Superior temporal gyrus (tissue), 1 donor: Measurements from ENCODE around the gene PODXL2.

Experiments used
- DNase-seq: peaks from one replicate; pipeline ENCODE4 v3.0.0-alpha.2; 2016; ENCODE audit errors: extremely low spot score

PODXL2 gene

DNA sequence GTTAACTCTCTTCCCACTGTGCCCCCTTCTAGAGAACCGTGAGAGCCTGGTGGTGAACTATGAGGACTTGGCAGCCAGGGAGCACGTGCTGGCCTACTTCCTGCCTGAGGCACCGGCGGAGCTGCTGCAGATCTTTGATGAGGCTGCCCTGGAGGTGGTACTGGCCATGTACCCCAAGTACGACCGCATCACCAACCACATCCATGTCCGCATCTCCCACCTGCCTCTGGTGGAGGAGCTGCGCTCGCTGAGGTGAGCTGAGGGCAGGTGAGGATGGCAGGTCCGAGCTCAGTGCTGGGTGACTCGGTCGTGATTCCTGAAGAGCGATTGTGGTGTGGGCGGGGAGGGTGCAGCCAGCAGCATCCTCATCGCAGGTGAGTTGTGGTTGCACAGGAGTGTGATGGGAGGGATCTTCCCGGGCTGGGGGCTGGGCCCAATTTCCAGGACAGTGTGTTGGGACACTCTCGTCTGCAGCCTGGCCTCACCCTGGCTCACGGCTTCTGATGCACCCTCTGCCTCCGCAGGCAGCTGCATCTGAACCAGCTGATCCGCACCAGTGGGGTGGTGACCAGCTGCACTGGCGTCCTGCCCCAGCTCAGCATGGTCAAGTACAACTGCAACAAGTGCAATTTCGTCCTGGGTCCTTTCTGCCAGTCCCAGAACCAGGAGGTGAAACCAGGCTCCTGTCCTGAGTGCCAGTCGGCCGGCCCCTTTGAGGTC is 22.7 kb upstream of the PODXL2 start:
- DNase-seq = no peak

DNA sequence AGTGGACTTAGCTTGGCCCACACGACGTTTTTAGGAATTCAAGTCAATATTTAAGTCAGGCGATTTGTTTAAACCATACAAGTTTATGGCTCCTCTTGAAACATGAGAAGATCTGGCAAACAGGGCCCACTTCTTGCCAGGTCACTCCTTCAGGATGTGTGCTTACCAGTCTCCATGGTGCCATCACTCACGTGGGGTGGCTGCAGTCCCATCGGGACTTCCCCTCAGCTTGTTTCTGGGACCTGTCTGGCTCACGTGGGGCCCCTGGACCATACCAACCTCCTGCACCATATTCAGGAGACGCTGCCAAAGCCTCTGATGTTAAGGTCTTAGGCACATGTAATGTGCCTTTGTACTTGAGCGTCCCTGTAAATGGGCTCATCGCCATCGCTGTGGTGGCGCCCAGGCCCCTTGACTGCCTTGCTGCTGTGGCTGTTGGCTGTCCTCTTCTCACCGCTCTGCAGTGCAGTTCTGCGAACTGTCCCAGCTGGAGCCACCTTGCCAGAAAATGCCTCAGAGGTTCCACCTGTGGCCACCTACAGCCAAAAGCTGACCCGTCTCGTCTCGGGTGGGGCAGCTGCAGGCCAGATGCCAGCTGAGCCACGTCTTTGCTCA is 21.9 kb upstream of the PODXL2 start:
- DNase-seq = no peak

DNA sequence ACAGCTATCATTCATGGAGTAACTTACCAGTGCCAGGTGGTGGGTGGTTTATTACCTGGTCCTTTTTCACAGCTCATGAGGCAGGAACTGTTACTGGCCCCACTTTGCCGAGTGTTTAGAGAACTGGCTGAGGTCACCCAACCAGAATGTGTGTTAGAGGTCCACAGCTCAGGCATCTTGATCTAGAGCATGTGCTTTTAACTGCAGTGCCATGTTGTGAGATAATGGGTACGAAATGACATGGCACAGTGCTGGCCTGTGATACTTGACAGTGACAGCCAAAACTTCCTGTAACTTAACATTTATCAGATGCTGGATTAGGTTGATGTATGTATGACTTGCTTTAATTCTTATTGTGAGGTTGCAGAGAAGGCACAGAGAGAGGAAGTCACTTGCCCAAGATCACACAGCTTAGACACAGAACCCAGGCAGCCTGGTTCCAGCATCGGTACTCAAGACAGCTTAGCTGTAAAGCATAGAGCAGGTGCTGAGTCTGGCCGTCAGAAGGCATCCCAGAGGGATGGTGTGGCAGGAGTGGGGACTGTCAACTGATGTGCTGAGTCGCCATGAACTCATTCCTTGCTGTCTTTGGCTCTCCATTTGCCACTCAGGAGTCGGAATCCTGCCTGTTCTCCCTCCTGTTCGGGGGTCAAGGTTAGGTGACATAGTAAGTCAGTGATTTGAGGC is 21.2 kb upstream of the PODXL2 start:
- DNase-seq = no peak

DNA sequence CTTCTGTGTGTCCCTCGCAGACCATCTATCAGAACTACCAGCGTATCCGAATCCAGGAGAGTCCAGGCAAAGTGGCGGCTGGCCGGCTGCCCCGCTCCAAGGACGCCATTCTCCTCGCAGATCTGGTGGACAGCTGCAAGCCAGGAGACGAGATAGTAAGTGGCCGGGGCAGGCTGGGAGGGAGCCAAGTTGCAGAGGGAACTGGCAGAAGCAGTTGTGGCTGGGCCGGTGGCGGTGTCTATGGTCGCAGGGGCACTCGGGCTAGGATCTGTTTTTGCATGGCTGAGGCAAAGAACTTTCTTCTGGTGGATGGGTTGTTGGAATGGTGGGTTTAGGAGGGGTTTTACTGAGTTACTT is 20.6 kb upstream of the PODXL2 start:
- DNase-seq = no peak

DNA sequence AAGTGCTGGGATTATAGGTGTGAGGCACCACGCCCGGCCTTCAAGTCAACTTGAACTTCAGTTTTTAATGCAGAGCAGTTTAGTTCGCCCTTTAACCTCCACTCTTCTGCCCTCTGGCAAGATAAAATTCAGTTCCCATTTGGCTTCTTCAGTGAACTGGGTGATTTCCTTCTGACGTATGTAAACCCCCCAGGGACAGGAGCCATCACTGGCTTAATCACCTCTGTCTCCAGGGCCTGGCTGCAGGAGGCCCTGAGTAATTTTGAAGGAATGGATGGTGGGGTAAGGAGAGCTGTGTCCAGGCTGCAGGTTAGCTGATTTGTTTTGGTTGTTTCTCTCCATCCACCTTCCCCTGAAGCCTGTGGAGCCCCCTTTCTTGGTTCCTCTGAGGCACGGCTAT is 18.9 kb upstream of the PODXL2 start:
- no peak for DNase-seq

DNA sequence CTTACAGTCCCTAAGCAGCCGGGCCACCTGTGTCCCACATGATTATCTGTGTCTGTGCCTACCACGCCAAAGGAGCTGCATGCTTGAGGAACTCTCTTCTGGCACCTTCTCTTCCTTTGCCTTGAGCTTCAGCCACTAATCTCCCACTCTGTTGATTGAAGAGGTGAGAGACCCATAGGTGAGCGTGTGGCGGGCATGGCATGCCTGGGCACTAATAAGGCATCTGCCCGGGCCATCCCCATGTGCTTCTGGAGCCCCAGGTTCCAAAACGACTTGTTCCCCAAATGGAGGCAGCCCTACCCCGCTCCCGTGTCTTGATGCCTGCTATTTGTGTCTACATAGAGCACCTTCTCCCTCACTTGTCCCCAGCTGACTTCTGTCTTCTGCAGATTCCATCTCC is 17.7 kb upstream of the PODXL2 start:
- DNase-seq = no peak

DNA sequence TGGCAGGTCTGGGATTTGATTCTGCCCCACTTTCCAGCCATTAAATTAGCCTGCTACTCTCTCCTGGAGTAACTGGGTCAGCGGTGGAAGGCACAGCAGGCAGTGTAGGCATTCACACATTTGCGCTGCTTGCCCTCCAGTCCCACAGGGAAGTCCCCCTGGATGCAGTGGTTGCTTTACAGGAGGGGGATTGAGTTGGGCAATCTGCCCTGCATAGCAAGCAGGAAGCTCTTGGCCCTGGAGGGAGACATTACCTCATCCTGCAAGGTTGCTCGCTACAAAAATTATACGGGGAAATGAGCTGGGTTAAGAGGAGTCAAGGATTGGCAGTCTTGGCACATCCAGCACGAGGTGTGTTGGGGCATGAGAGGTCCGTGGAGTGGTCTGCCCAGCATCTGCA is 16.0 kb upstream of the PODXL2 start:
- no peak for DNase-seq

DNA sequence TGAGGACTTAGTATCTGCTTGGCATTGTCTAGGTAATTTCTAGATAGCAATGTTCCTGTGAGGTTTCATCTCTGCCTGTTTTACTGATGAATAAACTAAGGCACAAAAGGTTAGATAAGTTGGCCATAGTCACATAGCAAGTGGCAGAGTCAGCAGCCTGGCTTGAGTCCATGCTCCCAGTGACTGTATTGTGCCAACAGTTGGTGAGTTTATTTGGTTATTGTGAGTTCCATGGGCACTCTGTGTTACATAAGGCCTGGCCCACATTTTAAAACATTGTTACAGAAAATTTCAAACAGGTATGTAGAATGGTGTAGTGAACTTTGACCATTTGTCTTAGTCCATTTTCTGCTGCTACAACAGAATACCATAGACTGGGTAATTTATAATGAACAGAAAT is 15.6 kb upstream of the PODXL2 start:
- no peak for DNase-seq

DNA sequence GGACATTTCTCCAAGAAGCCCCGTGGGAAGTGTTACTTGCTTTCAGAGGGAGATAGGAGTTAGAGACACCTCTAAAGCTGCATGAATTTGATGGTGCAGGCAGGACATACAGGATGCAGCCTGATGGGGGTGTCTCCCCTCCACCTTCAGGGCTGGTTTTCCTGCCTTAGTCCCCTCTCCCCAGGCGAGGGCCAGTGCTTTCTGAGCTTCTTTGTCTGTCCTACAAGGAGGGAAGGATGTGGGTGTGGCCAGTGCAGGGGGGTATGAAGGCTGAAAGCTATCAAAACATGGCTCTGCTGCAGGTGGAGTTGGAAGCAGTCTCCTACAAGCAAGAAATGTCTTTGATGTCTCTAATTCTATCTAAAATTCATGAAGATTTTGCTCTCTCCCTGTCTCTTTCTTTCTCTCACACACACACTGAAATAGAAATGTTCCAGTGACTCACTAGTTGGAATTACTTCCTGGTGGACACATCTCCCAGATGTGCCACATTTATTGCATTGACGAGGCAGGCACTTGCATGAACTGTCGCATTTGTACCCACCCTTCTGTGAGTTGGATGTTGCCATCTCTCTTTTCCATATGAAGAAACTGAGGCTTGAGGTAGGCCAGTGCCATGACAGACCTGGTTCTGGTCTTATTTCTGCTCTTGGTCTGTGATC is 13.9 kb upstream of the PODXL2 start:
- no peak for DNase-seq

DNA sequence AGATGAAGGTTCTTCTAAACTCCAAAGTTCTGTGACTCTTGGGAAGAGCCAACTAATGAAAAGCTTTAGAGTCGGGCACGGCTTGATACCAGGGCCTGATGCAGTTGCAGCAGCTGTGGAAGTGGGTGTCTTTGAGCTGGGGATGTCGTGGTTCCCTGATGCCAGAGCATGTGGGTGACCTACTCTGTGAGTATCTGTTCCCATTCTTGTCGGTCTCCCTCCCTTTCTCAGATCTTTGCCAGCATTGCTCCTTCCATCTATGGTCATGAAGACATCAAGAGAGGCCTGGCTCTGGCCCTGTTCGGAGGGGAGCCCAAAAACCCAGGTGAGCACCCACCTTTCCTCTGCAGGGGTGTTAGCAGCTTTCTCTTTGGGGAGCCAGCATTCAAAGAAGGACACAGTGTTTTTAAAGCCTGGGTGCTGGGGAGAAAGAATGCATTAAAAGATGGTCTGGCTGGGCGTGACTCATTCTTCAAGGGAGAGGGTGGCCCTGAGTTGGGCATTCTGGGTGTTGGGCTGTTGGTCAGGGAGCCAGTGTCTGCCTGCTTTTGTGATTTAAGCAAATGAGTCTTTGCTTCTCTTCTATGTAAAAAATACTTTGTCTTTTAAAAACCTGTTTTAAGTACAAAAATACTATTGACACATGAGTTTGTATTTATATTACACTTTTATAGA is 13.2 kb upstream of the PODXL2 start:
- no peak for DNase-seq

DNA sequence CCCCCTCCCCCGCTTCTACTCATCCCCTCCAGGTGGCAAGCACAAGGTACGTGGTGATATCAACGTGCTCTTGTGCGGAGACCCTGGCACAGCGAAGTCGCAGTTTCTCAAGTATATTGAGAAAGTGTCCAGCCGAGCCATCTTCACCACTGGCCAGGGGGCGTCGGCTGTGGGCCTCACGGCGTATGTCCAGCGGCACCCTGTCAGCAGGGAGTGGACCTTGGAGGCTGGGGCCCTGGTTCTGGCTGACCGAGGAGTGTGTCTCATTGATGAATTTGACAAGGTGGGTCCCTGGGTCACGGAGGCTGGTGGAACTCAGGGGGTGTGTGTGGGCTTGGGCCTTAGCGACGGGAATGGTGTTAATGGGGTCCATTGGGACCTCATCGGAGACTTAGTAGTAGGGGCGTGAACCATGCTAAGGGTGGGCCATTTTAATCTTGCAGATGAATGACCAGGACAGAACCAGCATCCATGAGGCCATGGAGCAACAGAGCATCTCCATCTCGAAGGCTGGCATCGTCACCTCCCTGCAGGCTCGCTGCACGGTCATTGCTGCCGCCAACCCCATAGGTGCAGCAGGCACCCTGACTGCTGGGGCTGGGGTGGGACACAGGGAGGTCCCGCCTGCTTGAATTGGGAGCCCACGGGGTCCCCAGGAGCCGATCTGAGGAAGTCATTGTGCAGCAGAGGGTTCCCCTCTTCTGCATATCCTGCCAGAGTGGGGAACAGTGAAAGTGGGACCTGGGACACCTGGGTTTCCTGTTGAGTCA is 12.0 kb upstream of the PODXL2 start:
- no peak for DNase-seq

DNA sequence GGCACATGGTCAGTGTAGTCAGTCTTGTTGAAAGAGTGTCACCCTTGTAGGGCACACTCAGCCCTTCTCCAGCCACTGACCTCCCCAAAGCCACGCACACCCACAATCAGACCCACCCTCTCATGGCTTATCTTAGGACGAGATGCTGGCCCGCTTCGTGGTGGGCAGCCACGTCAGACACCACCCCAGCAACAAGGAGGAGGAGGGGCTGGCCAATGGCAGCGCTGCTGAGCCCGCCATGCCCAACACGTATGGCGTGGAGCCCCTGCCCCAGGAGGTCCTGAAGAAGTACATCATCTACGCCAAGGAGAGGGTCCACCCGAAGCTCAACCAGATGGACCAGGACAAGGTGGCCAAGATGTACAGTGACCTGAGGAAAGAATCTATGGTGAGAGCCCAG is 10.1 kb upstream of the PODXL2 start:
- no peak for DNase-seq

DNA sequence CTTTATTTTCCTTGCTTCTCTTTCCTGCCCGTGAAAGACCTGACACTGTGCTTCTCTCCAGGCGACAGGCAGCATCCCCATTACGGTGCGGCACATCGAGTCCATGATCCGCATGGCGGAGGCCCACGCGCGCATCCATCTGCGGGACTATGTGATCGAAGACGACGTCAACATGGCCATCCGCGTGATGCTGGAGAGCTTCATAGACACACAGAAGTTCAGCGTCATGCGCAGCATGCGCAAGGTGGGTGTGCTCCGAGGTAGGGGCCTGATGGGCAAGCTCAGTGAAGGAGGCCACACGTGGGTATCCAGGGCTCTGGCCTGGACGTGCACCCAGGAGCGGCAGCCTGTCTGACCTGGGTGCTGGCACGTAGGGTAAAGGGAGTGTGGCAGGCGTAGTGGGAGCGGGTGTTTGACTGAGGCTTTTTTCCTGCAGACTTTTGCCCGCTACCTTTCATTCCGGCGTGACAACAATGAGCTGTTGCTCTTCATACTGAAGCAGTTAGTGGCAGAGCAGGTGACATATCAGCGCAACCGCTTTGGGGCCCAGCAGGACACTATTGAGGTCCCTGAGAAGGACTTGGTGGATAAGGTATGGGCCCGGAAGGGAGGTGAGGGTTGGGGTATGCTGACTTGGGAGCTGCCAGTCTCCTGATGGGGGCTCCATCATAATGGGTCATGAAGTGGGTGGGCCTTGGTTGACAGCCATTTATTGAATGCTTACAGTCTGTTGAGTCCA is 8.2 kb upstream of the PODXL2 start:
- no peak for DNase-seq

DNA sequence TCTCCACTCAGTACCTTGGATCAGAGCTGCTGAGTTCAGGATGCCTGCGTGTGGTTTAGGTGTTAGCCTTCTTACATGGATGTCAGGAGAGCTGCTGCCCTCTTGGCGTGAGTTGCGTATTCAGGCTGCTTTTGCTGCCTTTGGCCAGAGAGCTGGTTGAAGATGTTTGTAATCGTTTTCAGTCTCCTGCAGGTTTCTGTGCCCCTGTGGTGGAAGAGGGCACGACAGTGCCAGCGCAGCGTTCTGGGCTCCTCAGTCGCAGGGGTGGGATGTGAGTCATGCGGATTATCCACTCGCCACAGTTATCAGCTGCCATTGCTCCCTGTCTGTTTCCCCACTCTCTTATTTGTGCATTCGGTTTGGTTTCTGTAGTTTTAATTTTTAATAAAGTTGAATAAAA is 7.0 kb upstream of the PODXL2 start:
- DNase-seq = no peak

DNA sequence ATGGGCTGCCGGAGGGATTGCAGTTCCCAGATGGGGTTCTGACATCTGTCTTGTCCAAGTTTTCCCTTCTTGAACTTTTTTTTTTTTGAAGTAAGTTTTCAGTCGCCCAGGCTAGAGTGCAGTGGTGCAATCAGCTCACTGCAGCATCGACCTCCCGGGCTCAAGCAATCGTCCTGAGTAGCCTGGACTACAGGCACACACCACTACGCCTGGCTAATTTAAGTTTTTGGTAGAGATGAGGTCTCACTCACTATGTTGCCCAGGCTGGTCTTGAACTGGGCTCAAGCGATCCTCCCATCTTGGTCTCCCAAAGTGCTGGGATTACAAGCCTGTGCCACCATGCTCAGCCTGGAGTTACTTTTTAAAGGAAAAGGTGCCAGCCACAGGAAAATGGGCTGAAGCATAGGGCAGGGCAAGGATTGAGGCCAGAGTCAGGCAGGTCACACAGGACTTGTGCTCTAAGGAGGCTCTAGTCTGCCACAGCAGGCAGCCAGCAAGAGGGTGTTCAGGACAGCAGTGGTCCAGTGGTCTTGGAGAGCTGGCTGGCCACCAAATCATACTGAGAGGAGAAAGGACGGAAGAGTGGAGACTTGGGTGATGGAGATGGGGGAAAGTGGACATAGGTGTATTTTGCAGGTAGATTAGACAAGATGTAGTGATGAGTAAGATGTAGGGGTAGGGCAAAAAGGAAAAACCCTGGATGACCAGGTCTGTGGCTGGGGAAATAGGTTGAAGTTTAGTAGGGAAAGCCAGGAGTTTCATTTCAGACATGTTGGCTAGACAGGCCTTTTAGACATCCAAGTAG is 6.0 kb upstream of the PODXL2 start:
- no peak for DNase-seq

DNA sequence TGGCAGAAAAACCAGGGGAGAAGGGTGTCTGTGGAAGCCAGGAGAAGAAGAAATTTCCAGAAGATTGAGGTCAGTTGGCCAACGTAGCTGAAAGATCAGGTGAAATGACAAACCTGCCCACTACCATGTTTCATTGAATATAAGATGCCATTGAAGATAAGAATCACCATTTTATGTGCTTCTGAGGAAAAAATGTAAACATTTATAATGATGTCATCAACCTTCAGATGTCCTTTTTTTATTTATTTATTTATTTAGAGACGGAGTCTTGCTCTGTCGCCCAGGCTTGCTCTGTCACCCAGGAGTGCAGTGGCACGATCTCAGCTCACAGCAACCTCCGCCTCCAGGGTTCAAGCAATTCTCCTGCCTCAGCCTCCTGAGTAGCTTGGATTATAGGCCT is 4.9 kb upstream of the PODXL2 start:
- no peak for DNase-seq

DNA sequence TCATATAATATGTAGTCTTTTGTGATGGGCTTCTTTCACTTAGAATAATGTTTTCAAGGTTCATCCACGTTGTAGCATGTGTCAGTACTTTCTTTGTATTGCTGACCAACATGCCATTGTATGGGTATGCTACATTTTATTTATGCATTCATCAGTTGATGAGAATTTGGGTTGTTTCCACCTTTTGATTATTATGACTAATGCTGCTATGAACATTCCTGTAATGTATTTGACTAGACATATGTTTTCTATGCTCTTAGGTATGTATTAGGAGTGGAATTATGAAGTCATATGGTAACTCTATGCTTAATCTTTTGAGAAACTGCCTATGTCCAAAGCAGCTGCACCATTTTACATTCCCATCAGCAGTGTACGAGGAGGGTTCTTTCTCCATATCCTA is 3.2 kb upstream of the PODXL2 start:
- no peak for DNase-seq

DNA sequence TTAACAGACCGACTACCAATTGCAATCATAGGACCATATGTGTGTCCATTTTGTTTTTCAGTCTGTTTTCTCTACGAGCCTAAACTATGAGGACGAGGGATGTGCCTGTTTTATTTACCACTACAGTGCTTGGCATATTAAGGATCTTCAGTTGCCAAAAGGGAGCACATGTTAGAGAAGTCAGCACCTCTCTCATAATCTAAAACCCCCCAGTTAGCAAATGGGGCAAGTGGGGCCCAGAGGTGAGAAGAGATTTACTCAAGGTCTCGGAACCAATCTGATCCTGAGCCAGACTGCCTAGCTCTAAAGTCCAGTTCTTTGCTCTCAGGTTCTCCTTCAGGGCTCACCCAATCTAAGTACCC is 578 bp upstream of the PODXL2 start:
- no peak for DNase-seq

DNA sequence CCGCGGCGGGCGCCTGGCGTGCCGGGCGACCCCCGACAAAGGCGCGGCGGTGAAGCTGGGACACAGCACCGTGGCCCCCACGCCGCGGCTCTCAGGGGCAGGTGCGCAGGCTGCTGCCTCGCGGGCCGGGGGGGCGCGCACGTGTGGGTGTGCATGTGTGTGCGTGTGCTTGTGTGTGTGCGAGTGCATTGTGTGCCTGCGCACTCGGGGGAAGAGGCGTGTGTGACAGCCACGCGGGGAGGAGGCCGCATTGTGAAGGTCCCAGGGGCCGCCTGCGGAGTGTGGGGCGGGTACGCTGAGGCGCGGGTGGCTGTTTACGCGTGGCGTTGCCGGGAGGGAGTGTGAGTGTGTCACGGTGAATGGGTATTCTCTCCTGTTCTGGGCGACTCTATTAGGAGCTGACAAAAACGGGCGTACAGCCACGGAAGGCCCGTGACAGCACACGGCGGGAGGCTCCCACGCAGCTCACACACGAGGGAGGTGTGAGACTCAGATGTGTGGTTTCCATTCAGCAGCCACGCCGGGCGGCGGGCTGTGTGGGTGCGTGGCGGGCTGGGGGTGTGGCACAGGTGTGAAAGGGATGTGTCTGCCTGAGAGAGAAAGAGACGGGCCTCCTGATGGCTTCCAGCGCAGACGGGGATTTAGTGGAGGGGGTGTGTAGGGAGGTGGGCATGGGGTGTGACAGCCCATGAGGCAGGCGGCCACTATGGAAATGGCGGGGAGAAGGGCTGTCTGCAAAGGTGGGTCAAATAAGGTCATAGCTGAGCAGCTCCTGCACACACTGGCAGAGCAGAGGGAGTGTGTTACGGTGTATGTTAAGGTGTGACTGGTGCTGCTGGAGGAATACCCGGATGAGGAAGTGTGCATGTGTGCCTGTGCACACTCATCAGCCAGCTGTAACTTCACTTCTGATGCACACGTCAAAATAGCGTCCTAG is 750 bp downstream of the PODXL2 start:
- no peak for DNase-seq
